SIG-M5 treated with dmso at 0.1 percent for 504 hours (cell line): ENCODE measurements around the gene RPRD2.
"Not testable (repeated sequence)": the region's sequence is repeated elsewhere in the genome, so short reads cannot be mapped to it uniquely, and the experiment has no call there.

ENCODE experiments used
- DNase-seq: peaks from one replicate; lab custom pipeline; 2025; ENCODE audit not compliant: unreplicated experiment; lab: John Stamatoyannopoulos, UW

Gene RPRD2

GRCh38 chr1:150388241-150388640 lies 24.3 kb downstream of the RPRD2 start:
- DNase-seq: no peak

- DNase-seq: no peak
Measured at GRCh38 chr1:150389650-150390049, 25.7 kb downstream of the RPRD2 start.

- no peak for DNase-seq
Measured at GRCh38 chr1:150392627-150393026, 28.7 kb downstream of the RPRD2 start.

GRCh38 chr1:150395115-150395514 lies 31.2 kb downstream of the RPRD2 start:
- not testable (repeated sequence) for DNase-seq

- DNase-seq: no peak
Measured at GRCh38 chr1:150397392-150398032, 33.6 kb downstream of the RPRD2 start.

GRCh38 chr1:150404465-150404864 lies 40.5 kb downstream of the RPRD2 start:
- DNase-seq: no peak

GRCh38 chr1:150405660-150406059 lies 41.7 kb downstream of the RPRD2 start:
- DNase-seq: no peak

- no peak for DNase-seq
Measured at GRCh38 chr1:150406483-150406882, 42.5 kb downstream of the RPRD2 start.

- no peak for DNase-seq
Measured at GRCh38 chr1:150407330-150407729, 43.4 kb downstream of the RPRD2 start.

- DNase-seq: no peak
Measured at GRCh38 chr1:150408800-150409199, 44.9 kb downstream of the RPRD2 start.

- peak; percentile 27 for DNase-seq
Measured at GRCh38 chr1:150409504-150410362, 45.8 kb downstream of the RPRD2 start.

GRCh38 chr1:150410582-150411101 lies 46.7 kb downstream of the RPRD2 start:
- peak; percentile 43 for DNase-seq

GRCh38 chr1:150414592-150414991 lies 50.6 kb downstream of the RPRD2 start:
- DNase-seq: no peak

GRCh38 chr1:150415800-150416199 lies 51.9 kb downstream of the RPRD2 start:
- DNase-seq: no peak

GRCh38 chr1:150420560-150421265 lies 56.8 kb downstream of the RPRD2 start:
- DNase-seq: no peak

- DNase-seq: no peak
Measured at GRCh38 chr1:150422541-150422940, 58.6 kb downstream of the RPRD2 start.

GRCh38 chr1:150429805-150430204 lies 65.9 kb downstream of the RPRD2 start:
- DNase-seq: peak; percentile 59

- no peak for DNase-seq
Measured at GRCh38 chr1:150441121-150441520, 77.2 kb downstream of the RPRD2 start.

GRCh38 chr1:150444232-150444631 lies 80.3 kb downstream of the RPRD2 start:
- DNase-seq: no peak

GRCh38 chr1:150456146-150456647 lies 92.2 kb downstream of the RPRD2 start:
- no peak for DNase-seq

- DNase-seq: peak; percentile 71
Measured at GRCh38 chr1:150464422-150464826, 100.5 kb downstream of the RPRD2 start.
